Measurements from ENCODE around the gene UQCRH. TPM values are rescaled to one million over a fixed set of nuclear protein-coding genes. Genes with fewer than 3 reads are reported as not detected.
"Not testable (repeated sequence)": the region's sequence is repeated elsewhere in the genome, so short reads cannot be mapped to it uniquely, and the experiment has no call there.

The UQCRH gene
- total and polyA plus RNA-seq, 9 donors = 288 to 415 (median 348) TPM

GRCh38 chr1:46364612-46365011, 61.1 kb downstream of the UQCRH start:
- no peak overlapping the region for H3K27ac ChIP-seq (ENCODE audit: low read length)
- H3K9me3 ChIP-seq (replicated peaks; ENCODE audit: control insufficient read depth, low read depth, low read length) = no peaks in the 10 kb centered on the region
- DNase-seq = peak; percentile 57
- no peak overlapping the region for H3K4me3 ChIP-seq (ENCODE audit: low read length)
- H3K36me3 ChIP-seq (ENCODE audit: control insufficient read depth, insufficient read depth, low read length) = peaks cover 48% of the 10 kb centered on the region
- 0% methylated on average over 1 of the region's 5 CpGs for WGBS (ENCODE audit: insufficient coverage)
- H3K4me1 ChIP-seq (ENCODE audit: control insufficient read depth, insufficient read depth, low read length) = no peaks in the 10 kb centered on the region
- no peaks in the 10 kb centered on the region for H3K27me3 ChIP-seq (ENCODE audit: control insufficient read depth, insufficient read depth, low read length)

GRCh38 chr1:46365796-46366195, 62.3 kb downstream of the UQCRH start:
- WGBS (ENCODE audit: insufficient coverage) = 91% methylated on average over 4 of the region's 8 CpGs
- peaks cover 41% of the 10 kb centered on the region for H3K36me3 ChIP-seq (ENCODE audit: control insufficient read depth, insufficient read depth, low read length)

More at GRCh38 chr1:46365796-46366195, 62.3 kb downstream of the UQCRH start:
- not testable (repeated sequence) for H3K4me1 ChIP-seq (ENCODE audit: control insufficient read depth, insufficient read depth, low read length); H3K4me3 ChIP-seq (ENCODE audit: low read length); H3K27ac ChIP-seq (ENCODE audit: low read length); DNase-seq; H3K9me3 ChIP-seq (replicated peaks; ENCODE audit: control insufficient read depth, low read depth, low read length); H3K27me3 ChIP-seq (ENCODE audit: control insufficient read depth, insufficient read depth, low read length)

Other genes starting within 250 kb of the UQCRH start
- 8.1 TPM for gene PIK3R3, start 171.1 kb upstream of the UQCRH start, total RNA-seq
- 10 to 100 TPM; 11.7 to 18.3 (median 13.9) TPM for gene PIK3R3, start 171.1 kb upstream of the UQCRH start, polyA plus RNA-seq (ENCODE audit: insufficient read depth in 1 of 8, insufficient read length in 8 of 8, low replicate concordance in 1 of 8)
- gene TSPAN1, start 128.6 kb upstream of the UQCRH start, total RNA-seq = not detected
- gene TSPAN1, start 128.6 kb upstream of the UQCRH start, polyA plus RNA-seq (ENCODE audit: insufficient read depth in 1 of 8, insufficient read length in 8 of 8, low replicate concordance in 1 of 8) = 1 to 10 TPM in 1 of 8 donors, under 1 TPM in 6, not detected in 1; 0.31 to 1.7 (median 0.51) TPM
- not detected for gene P3R3URF, start 127.2 kb upstream of the UQCRH start, total RNA-seq
- not detected for gene P3R3URF, start 127.2 kb upstream of the UQCRH start, polyA plus RNA-seq (ENCODE audit: insufficient read depth in 1 of 8, insufficient read length in 8 of 8, low replicate concordance in 1 of 8)
- gene POMGNT1, start 105.3 kb upstream of the UQCRH start, total RNA-seq = 65.5 TPM
- gene POMGNT1, start 105.3 kb upstream of the UQCRH start, polyA plus RNA-seq (ENCODE audit: insufficient read depth in 1 of 8, insufficient read length in 8 of 8, low replicate concordance in 1 of 8) = 10 to 100 TPM; 45.3 to 56.5 (median 49.1) TPM
- 1.4 TPM for gene LURAP1, start 100.4 kb upstream of the UQCRH start, total RNA-seq
- gene LURAP1, start 100.4 kb upstream of the UQCRH start, polyA plus RNA-seq (ENCODE audit: insufficient read depth in 1 of 8, insufficient read length in 8 of 8, low replicate concordance in 1 of 8) = 1 to 10 TPM in 5 of 8 donors, under 1 TPM in 3; 0.58 to 1.2 (median 1.0) TPM
- 2.8 TPM for gene RAD54L, start 55.9 kb upstream of the UQCRH start, total RNA-seq
- gene RAD54L, start 55.9 kb upstream of the UQCRH start, polyA plus RNA-seq (ENCODE audit: insufficient read depth in 1 of 8, insufficient read length in 8 of 8, low replicate concordance in 1 of 8) = 1 to 10 TPM; 6.6 to 9.2 (median 7.8) TPM
- 49.5 TPM for gene LRRC41, start 82 bp upstream of the UQCRH start, total RNA-seq
- gene LRRC41, start 82 bp upstream of the UQCRH start, polyA plus RNA-seq (ENCODE audit: insufficient read depth in 1 of 8, insufficient read length in 8 of 8, low replicate concordance in 1 of 8) = 10 to 100 TPM; 50.7 to 65.5 (median 59.8) TPM
- 9.0 TPM for gene NSUN4, start 37.1 kb downstream of the UQCRH start, total RNA-seq
- gene NSUN4, start 37.1 kb downstream of the UQCRH start, polyA plus RNA-seq (ENCODE audit: insufficient read depth in 1 of 8, insufficient read length in 8 of 8, low replicate concordance in 1 of 8) = 10 to 100 TPM; 10.6 to 15.5 (median 12.4) TPM
- gene FAAH, start 90.6 kb downstream of the UQCRH start, total RNA-seq = 12.6 TPM
- 10 to 100 TPM in 7 of 8 donors, 1 to 10 TPM in 1; 9.7 to 25.8 (median 18.0) TPM for gene FAAH, start 90.6 kb downstream of the UQCRH start, polyA plus RNA-seq (ENCODE audit: insufficient read depth in 1 of 8, insufficient read length in 8 of 8, low replicate concordance in 1 of 8)
- gene DMBX1, start 186.1 kb downstream of the UQCRH start, total RNA-seq = not detected
- gene DMBX1, start 186.1 kb downstream of the UQCRH start, polyA plus RNA-seq (ENCODE audit: insufficient read depth in 1 of 8, insufficient read length in 8 of 8, low replicate concordance in 1 of 8) = under 1 TPM in 2 of 8 donors, not detected in 6; 0.06 to 0.12 TPM
- gene KNCN, start 247.9 kb downstream of the UQCRH start, total RNA-seq = not detected
- under 1 TPM in 2 of 8 donors, not detected in 6; 0.20 to 0.24 TPM for gene KNCN, start 247.9 kb downstream of the UQCRH start, polyA plus RNA-seq (ENCODE audit: insufficient read depth in 1 of 8, insufficient read length in 8 of 8, low replicate concordance in 1 of 8)

Measured in muscle of leg (tissue), 11 donors.